NB4 (cell line): Measurements from ENCODE around the gene CHST6.

ENCODE experiments used
- POLR2A ChIP-seq: IDR thresholded peaks from 2 replicates; pipeline ENCODE4 v1.6.1; 2011; ENCODE audit warnings: mild to moderate bottlenecking; ENCODE audit not compliant: insufficient read length; ENCODE audit errors: extremely low read depth
- TF ChIP-seq, protein P1 (sequence below): IDR thresholded peaks from one replicate; pipeline ENCODE4 v1.5.1; 2012; ENCODE audit warnings: low read depth, low read length
- TF ChIP-seq, protein P2 (sequence below): IDR thresholded peaks from 2 replicates; pipeline ENCODE4 v1.6.1; 2011; ENCODE audit warnings: low read depth, low read length

DNA sequence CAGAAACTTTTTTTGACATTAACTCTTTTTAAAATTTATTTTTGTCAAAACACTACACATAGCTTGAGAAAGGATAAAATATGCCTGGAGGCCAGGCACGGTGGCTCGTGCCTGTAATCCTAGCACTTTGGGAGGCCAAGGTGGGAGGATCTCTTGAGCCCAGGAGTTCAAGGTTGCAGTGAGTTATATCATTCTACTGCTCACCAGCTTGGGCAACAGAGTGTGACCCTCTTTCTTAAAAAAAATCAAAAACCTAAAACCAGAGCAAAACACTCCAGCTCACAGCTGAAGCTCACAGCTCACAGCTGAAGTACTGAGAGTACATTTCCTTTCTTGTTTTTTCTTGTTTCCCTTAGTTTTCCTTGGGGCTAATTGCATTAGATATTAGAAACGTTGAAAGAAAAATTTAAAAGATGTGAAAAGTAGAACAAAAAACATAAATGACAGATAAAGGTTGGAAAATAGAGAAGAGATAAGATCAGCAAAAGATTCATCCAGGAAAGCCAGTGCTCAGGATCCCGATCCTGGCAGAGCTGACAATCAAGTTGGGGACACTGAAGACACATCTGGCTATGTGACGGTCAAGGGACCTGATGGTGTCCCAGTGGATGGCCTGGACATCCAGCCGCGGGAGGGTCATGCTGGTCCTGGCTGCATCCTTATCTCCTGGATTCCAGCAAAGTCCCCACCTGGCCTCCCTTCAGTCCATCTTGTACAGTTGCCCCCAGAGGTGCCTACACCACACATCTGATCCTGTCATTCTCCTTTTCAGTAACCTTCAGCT is 9.8 kb downstream of the CHST6 start:
- TF ChIP-seq POLR2A: no peak
- TF ChIP-seq, protein P1, sequence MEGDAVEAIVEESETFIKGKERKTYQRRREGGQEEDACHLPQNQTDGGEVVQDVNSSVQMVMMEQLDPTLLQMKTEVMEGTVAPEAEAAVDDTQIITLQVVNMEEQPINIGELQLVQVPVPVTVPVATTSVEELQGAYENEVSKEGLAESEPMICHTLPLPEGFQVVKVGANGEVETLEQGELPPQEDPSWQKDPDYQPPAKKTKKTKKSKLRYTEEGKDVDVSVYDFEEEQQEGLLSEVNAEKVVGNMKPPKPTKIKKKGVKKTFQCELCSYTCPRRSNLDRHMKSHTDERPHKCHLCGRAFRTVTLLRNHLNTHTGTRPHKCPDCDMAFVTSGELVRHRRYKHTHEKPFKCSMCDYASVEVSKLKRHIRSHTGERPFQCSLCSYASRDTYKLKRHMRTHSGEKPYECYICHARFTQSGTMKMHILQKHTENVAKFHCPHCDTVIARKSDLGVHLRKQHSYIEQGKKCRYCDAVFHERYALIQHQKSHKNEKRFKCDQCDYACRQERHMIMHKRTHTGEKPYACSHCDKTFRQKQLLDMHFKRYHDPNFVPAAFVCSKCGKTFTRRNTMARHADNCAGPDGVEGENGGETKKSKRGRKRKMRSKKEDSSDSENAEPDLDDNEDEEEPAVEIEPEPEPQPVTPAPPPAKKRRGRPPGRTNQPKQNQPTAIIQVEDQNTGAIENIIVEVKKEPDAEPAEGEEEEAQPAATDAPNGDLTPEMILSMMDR: no peak
- TF ChIP-seq, protein P2, sequence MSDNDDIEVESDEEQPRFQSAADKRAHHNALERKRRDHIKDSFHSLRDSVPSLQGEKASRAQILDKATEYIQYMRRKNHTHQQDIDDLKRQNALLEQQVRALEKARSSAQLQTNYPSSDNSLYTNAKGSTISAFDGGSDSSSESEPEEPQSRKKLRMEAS: no peak
